Ishikawa (cell line): Measurements from ENCODE around the gene FOXP2.

ENCODE experiments used
- CREB1 ChIP-seq: IDR thresholded peaks from 2 replicates; pipeline ENCODE4 v1.6.1; 2012; ENCODE audit warnings: low read depth
- EP300 ChIP-seq: IDR thresholded peaks from 2 replicates; pipeline ENCODE4 v1.6.1; 2012; ENCODE audit warnings: borderline replicate concordance
- RAD21 ChIP-seq: IDR thresholded peaks from 2 replicates; pipeline ENCODE4 v1.6.1; 2012; ENCODE audit warnings: low read depth
- REST ChIP-seq: IDR thresholded peaks from 2 replicates; pipeline ENCODE4 v1.6.1; 2012; ENCODE audit warnings: low read depth, mild to moderate bottlenecking
- TCF12 ChIP-seq: IDR thresholded peaks from 2 replicates; pipeline ENCODE4 v1.6.1; 2012; ENCODE audit warnings: low read depth
- YY1 ChIP-seq: IDR thresholded peaks from 2 replicates; pipeline ENCODE4 v1.6.1; 2012; ENCODE audit warnings: low read depth
- ZBTB7A ChIP-seq: IDR thresholded peaks from 2 replicates; pipeline ENCODE4 v1.6.1; 2012; ENCODE audit warnings: low read depth

- TF ChIP-seq YY1 = no peak
- TF ChIP-seq REST = no peak
- no peak for TF ChIP-seq RAD21
- TF ChIP-seq EP300 = no peak
- TF ChIP-seq ZBTB7A = no peak
- no peak for TF ChIP-seq TCF12
- no peak for TF ChIP-seq CREB1
These were observed 54.2 kb downstream of the FOXP2 start for GRCh38 chr7:114468844-114469243.
